ENCODE data around the gene SCART1.

The SCART1 gene

DNA sequence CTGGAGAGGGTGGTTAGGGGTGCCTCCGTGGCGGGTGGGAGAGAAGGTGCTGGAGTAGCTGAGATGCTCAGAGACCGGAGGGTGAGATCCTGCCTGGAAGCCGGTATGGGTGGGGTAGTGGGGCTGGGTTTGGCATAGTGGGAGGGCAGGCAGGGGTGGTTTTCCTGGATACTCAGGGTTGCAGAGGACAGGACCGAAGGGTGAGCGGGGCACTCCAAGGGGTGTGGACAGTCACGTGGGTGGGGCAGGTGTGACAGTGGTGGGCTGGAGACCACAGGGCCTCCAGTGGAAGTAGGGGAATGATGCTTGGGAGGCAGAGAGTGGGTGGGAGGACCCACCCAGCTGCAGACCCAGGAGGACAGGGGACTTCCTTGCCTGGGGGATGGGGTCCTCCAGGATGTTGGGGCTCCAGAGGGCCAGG, 1.9 kb downstream of the SCART1 start:
- Histone ChIP-seq H3K27ac (ENCODE audit: low read depth, low read length) (no peak overlapping the region), H3F3A (ENCODE audit: insufficient read depth) (no peaks in the 10 kb centered on the region), H3K9me3 (ENCODE audit: insufficient read depth, low read length) (no peaks in the 10 kb centered on the region), H3K36me3 (ENCODE audit: low read length) (no peaks in the 10 kb centered on the region), H3K9me2 (replicated peaks; ENCODE audit: insufficient read depth, low read length) (no peaks in the 10 kb centered on the region), H2AFZ (ENCODE audit: low read depth, low read length, severe bottlenecking) (no peak overlapping the region), H3K27me3 (ENCODE audit: low read length) (no peaks in the 10 kb centered on the region), H3K79me2 (ENCODE audit: insufficient read depth, low read length) (no peaks in the 10 kb centered on the region), H3K9ac (ENCODE audit: low read length) (no peak overlapping the region), H3K4me3 (ENCODE audit: insufficient read depth, low read length, poor library complexity, severe bottlenecking) (no peak overlapping the region), H4K20me1 (ENCODE audit: low read depth, low read length) (no peaks in the 10 kb centered on the region), H3K4me2 (ENCODE audit: low read depth, low read length, poor library complexity, severe bottlenecking) (no peak overlapping the region)
- TF ChIP-seq EZH2phosphoT487 (conservative IDR thresholded peaks at IDR 0.05; ENCODE audit: low read length): no peak
- TF ChIP-seq, protein P1, sequence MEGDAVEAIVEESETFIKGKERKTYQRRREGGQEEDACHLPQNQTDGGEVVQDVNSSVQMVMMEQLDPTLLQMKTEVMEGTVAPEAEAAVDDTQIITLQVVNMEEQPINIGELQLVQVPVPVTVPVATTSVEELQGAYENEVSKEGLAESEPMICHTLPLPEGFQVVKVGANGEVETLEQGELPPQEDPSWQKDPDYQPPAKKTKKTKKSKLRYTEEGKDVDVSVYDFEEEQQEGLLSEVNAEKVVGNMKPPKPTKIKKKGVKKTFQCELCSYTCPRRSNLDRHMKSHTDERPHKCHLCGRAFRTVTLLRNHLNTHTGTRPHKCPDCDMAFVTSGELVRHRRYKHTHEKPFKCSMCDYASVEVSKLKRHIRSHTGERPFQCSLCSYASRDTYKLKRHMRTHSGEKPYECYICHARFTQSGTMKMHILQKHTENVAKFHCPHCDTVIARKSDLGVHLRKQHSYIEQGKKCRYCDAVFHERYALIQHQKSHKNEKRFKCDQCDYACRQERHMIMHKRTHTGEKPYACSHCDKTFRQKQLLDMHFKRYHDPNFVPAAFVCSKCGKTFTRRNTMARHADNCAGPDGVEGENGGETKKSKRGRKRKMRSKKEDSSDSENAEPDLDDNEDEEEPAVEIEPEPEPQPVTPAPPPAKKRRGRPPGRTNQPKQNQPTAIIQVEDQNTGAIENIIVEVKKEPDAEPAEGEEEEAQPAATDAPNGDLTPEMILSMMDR (IDR thresholded peaks at IDR 0.05; ENCODE audit: insufficient read depth, low read length, poor library complexity, severe bottlenecking): no peak

DNA sequence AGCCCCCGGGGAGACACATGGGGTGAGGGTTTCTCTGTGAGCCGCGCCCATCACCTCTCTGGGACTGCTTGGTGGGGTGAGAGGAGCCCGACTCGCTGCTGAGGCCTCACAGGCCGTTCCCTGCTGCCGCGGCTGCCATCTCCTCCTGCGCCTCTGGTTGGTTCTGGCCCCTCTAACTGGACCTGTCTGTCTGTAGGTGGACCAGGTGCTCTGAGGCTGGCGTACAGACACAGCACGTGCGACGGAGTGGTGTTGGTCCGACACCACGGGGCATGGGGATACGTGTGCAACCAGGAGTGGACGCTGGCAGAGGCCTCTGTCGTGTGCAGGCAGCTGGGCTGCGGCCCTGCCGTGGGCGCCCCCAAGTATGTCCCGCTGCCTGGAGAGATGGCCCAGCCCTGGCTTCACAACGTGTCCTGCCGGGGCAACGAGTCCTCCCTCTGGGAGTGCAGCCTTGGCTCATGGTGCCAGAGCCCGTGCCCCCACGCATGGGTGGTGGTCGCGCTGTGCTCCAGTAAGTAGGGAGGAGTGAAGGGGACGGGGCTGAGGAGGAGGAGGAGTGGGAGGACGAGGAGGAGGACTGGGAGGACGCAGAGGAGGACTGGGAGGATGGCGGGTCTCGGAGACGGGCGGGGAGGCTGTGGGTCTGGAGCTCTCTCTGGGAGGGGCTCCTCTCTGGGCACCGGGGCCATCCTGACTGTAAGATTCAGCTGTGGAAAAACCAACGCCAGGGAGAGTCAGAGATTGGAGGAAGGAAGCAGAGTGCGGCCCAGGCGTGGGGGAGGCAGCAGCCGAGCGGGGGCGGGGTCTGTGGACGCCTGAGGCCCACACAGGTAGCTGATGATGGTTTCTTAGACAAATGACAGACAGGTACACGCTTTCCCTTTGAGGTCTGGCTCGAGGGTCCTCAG, 2.6 kb downstream of the SCART1 start:
- H4K20me1 ChIP-seq (ENCODE audit: low read depth, low read length): no peaks in the 10 kb centered on the region
- no peak overlapping the region for H3K4me2 ChIP-seq (ENCODE audit: low read depth, low read length, poor library complexity, severe bottlenecking)
- no peaks in the 10 kb centered on the region for H3K79me2 ChIP-seq (ENCODE audit: insufficient read depth, low read length)
- H3K27ac ChIP-seq (ENCODE audit: low read depth, low read length): no peak overlapping the region
- no peaks in the 10 kb centered on the region for H3K9me2 ChIP-seq (replicated peaks; ENCODE audit: insufficient read depth, low read length)
- H3F3A ChIP-seq (ENCODE audit: insufficient read depth): no peaks in the 10 kb centered on the region
- no peaks in the 10 kb centered on the region for H3K36me3 ChIP-seq (ENCODE audit: low read length)
- no peaks in the 10 kb centered on the region for H3K9me3 ChIP-seq (ENCODE audit: insufficient read depth, low read length)
- TF ChIP-seq, protein P1 (IDR thresholded peaks at IDR 0.05; ENCODE audit: insufficient read depth, low read length, poor library complexity, severe bottlenecking): no peak
- no peak for TF ChIP-seq EZH2phosphoT487 (conservative IDR thresholded peaks at IDR 0.05; ENCODE audit: low read length)
- H2AFZ ChIP-seq (ENCODE audit: low read depth, low read length, severe bottlenecking): no peak overlapping the region
- no peaks in the 10 kb centered on the region for H3K27me3 ChIP-seq (ENCODE audit: low read length)
- no peak overlapping the region for H3K4me3 ChIP-seq (ENCODE audit: insufficient read depth, low read length, poor library complexity, severe bottlenecking)
- H3K9ac ChIP-seq (ENCODE audit: low read length): no peak overlapping the region

DNA sequence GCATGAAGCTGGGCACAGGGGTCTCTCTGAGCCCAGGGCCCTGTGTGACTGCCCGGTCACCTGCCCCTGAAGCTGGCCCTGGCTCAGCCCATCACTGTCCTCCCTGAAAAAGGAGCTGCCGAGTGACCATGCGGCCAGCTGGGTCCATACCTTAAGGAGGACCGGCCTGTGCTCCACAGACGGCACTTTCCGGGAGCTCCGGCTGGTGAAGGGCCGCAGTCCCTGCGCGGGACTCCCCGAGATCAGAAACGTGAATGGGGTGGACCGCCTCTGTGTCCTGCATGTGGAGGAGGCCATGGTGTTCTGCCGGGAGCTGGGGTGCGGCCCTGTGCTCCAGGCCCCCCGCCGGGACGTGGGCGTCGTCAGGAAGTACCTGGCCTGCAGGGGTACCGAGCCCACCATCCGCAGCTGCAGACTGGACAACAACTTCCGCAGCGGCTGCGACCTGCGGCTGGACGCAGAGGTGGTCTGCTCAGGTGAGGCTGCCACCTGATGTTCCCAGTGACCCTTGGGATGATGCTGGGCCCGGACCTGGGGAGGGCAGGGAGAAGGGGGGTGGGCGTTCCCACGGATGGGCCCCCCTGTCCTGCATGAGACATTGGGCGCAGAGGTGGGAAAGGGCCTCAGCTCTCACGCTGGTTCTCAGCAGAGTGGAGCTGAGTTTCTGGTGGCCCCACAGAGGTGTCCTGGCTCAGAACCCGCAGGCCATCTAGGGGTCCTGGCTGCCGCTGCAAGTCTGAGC, 3.5 kb downstream of the SCART1 start:
- no peak overlapping the region for H3K4me3 ChIP-seq (ENCODE audit: insufficient read depth, low read length, poor library complexity, severe bottlenecking)
- no peak overlapping the region for H2AFZ ChIP-seq (ENCODE audit: low read depth, low read length, severe bottlenecking)
- no peaks in the 10 kb centered on the region for H3K27me3 ChIP-seq (ENCODE audit: low read length)
- no peaks in the 10 kb centered on the region for H3K9me3 ChIP-seq (ENCODE audit: insufficient read depth, low read length)
- no peak overlapping the region for H3K4me2 ChIP-seq (ENCODE audit: low read depth, low read length, poor library complexity, severe bottlenecking)
- H4K20me1 ChIP-seq (ENCODE audit: low read depth, low read length): no peaks in the 10 kb centered on the region
- H3F3A ChIP-seq (ENCODE audit: insufficient read depth): no peaks in the 10 kb centered on the region
- TF ChIP-seq, protein P1 (IDR thresholded peaks at IDR 0.05; ENCODE audit: insufficient read depth, low read length, poor library complexity, severe bottlenecking): no peak
- TF ChIP-seq EZH2phosphoT487 (conservative IDR thresholded peaks at IDR 0.05; ENCODE audit: low read length): no peak
- H3K79me2 ChIP-seq (ENCODE audit: insufficient read depth, low read length): no peaks in the 10 kb centered on the region
- H3K36me3 ChIP-seq (ENCODE audit: low read length): no peaks in the 10 kb centered on the region
- H3K27ac ChIP-seq (ENCODE audit: low read depth, low read length): no peak overlapping the region
- H3K9ac ChIP-seq (ENCODE audit: low read length): no peak overlapping the region
- H3K9me2 ChIP-seq (replicated peaks; ENCODE audit: insufficient read depth, low read length): no peaks in the 10 kb centered on the region

Data from SU-DHL-6 (cell line).